ENCODE results near the gene DSTN.

DSTN gene

GRCh38 chr20:17569616-17570346 is at the start of gene DSTN:
Gene DSTN, plus strand, starts transcription at chr20:17570075. Its CDS starts 134 bp downstream, at chr20:17570209.
- DNase-seq, result peak; percentile 89

DNA sequence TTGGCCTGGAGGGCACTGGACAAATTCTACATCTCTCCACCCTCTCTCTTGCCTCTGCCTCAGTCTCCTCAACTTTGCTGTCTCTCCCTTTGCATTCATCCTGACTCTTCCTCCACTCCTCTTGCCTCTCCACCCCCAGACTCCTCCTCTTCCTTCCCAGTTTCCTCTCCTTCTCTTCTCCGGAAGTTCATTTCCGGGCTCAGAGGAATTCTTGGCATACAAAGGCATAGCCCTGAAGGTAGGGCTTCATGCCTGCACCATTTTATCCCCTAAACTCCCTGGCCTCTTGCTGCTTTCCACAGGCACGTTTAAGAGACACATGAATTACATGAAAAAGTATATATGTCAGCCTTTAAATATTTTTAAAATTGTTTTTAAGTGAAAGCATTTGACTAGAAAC is 49.3 kb upstream of the DSTN start:
- DNase-seq, result no peak

DNA sequence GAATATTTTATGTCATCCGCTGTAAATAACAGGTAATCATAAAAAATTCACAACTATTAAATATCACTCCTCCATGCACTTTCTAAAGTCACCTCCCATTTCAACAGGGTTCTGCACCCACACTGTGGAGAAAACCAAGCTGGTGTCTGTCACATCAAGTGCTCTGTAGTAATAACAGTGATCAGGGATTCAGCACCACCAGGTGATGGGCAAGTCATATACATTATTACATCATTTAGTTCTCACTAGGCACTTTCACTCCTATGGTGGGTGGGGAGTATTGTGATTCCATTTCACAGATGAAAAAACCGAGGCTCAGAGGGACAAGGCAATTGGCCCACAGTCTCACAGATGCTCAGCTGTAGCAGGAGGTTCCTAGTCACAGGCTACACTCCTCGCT is 47.3 kb upstream of the DSTN start:
- no peak for DNase-seq

DNA sequence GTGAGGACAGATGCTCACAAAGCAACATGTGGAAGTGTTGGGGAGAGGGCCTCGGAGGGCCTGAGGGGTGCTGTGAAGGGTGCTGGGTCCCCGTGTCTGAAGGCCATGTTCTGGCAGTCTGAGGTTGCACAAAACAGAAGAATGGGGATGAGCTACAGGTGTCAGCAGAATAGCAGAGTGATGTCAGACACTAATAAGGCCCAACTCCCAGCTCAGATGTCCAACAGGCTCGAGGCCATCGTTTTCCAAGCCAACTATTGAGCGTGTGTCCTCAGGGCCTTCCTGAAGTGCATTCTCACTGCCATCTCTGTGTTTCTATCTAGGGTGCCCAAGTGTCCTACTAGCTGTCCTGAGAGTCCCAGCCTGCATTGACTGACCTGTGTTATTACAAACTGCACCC is 46.5 kb upstream of the DSTN start:
- DNase-seq, result no peak

DNA sequence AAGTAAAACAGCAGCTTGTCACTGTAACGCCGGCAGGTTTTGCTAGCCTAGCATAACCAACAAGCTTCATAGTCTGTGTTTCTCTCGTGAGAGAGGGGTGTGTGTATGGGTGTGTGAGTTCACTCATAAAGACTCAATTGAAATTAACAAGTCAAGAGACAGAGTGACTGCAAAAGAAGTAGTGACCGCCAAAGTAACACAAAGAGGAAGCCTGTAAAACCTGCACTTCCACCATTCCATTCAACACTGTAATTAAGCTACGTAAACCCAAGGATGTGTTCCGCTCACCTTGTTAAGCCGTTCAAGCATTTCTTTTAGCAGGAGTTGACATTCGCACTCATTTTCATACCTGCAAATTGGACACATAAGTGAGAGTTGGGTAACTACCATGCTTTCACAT is 45.3 kb upstream of the DSTN start:
- no peak for DNase-seq

DNA sequence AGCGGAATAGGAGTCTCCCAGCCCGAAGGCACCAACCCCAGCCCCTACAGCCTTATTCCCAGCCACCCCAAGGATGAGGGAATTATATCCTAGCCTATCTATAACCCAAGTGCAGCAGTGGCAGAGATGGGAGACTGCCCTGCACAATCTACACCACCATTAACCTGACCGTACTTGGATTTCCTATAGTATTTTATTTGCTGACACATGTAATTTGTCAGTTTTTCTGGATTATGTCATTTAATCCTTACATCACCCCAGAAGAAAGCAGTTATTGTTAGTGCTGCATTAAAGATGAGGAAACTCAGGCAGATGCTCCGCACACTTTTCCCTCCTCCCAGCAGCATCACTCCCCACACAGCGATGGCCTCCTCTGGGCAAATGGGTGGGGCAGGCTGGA is 44.7 kb upstream of the DSTN start:
- DNase-seq, result no peak

GRCh38 chr20:17525650-17526049 is 44.2 kb upstream of the DSTN start:
- DNase-seq, result no peak

- no peak for DNase-seq
These were observed 40.3 kb upstream of the DSTN start for GRCh38 chr20:17529586-17529985.

GRCh38 chr20:17530153-17530552 is 39.7 kb upstream of the DSTN start:
- DNase-seq, result no peak

GRCh38 chr20:17530716-17531664 is 38.9 kb upstream of the DSTN start, which contains the start of gene BFSP1:
Gene BFSP1, minus strand, starts transcription at chr20:17531379. Its CDS starts 50 bp downstream, at chr20:17531329.
- peak; percentile 54 for DNase-seq

- DNase-seq, result no peak
These were observed 38.2 kb upstream of the DSTN start for GRCh38 chr20:17531665-17532025.

GRCh38 chr20:17533396-17533795 is 36.5 kb upstream of the DSTN start:
- no peak for DNase-seq

- DNase-seq, result no peak
These were observed 35.8 kb upstream of the DSTN start for GRCh38 chr20:17534077-17534476.

DNA sequence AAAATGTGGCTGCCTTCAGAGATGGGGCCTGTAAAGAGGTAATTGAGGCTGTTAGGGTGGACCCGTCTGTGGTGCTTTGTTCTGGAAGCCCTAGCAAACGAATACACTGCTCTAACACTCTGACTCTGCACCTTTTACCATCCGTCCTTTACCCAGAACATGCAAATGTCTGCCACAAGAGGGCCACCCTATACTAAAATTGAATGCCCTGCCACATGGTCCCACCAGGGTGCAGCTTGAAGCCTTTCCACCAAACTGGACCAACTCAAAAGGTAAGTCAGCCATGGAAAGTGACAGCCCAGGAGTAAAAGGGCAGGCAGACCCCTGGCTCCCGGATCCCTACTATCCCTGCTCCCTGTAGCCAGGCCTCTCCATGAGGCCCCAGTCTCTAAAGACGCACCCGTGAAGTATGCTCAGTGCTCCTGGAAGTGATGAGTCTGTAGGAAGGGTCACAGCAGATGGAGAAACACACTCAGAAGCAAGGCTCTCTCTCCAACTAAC is 32.9 kb upstream of the DSTN start:
- peak; percentile 59 for DNase-seq

DNA sequence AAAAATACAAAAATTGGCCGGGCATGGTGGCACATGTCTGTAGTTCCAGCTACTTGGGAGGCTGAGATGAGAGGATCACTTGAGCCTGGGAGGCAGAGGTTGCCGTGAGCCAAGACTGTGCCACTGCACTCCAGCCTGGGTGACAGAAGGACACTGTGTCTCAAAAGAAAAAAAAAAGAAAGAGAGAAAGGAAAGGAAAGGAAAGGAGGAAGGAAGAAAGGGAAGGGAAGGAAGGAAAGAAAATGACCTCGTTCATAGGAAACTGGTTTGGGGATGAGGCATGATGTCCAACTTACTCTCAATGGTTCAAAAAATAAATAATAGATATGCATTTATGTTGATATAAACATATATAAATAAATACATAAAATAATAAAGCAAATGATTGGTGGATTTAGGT is 31.9 kb upstream of the DSTN start:
- DNase-seq, result no peak

DNA sequence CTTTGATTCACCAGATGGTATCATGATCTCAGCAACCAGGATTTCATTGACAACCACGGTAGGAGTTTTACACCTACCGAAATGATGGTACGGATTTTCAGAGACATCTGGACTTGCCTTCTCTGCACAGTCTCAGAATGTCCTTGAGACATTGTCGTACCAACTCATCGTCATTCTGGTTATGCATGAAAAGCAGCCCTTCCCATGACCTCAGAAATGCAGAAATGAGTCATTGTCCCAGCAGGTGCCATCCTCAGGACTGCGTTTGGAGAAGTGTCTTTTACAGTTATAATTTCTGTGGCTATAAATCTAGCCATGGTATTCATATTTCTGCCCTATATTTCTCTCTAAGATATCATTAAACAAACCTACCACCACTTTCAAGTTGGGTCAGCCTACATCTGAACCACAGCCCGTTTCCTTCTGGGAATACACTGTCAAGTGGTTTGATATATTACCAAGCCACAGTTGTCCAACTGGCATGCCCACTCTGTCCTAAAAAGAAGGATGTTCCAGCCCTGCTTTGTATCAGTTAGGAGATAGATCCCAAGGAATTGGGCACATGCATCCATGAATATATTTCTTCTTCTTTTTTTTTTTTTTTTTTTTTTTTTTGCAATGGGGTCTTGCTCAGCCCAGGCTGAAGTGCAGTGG is 31.2 kb upstream of the DSTN start:
- no peak for DNase-seq

GRCh38 chr20:17541596-17541995 is 28.3 kb upstream of the DSTN start:
- DNase-seq, result no peak

DNA sequence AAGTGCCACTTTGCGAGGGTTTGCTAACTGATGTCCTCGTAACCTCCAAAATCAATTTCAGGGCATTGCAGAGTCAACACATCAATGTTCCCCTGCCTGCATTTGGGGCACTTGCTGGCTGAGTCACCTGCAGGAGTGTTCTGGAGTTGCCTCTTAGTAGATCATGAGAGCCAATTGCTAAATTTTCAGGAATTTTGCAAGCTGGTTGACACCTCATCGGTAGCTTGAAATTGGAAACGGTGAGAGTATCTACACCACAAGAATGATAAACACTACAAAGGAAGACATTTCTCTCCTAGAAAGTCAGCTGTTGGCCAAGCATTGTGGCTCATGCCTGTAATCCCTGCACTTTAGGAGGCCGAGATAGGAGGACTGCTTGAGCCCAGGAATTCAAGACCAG is 27.9 kb upstream of the DSTN start:
- no peak for DNase-seq

GRCh38 chr20:17542481-17542880 is 27.4 kb upstream of the DSTN start:
- DNase-seq, result no peak

GRCh38 chr20:17542993-17543412 is 26.9 kb upstream of the DSTN start:
- DNase-seq, result no peak

GRCh38 chr20:17543531-17544131 is 26.2 kb upstream of the DSTN start:
- DNase-seq, result no peak

- no peak for DNase-seq
These were observed 24.7 kb upstream of the DSTN start for GRCh38 chr20:17545127-17545526.

- no peak for DNase-seq
These were observed 20.7 kb upstream of the DSTN start for GRCh38 chr20:17549131-17549530.

Data from activated naive CD4-positive, alpha-beta T cell treated with anti-CD3 and anti-CD28 coated beads, Interleukin-2, amount 50 U/mL, for 16 hours (primary cell).